Skeletal muscle cell (primary cell): Measurements from ENCODE around the gene PTGES3L.
A peak's percentile ranks its signal among the peaks of the same experiment; 100 is the strongest.
"Not testable (repeated sequence)": the region's sequence is repeated elsewhere in the genome, so short reads cannot be mapped to it uniquely, and the experiment has no call there.

ENCODE experiments used
- DNase-seq: peaks from one replicate; pipeline ENCODE4 v3.0.0-alpha.2; 2010; ENCODE audit warnings: low read depth
- H3K4me3 ChIP-seq: 2 replicates; pipeline ENCODE4 v1.5.1; 2011; ENCODE audit warnings: low read depth, mild to moderate bottlenecking, control low read depth, low read length, moderate library complexity

The PTGES3L gene

DNA sequence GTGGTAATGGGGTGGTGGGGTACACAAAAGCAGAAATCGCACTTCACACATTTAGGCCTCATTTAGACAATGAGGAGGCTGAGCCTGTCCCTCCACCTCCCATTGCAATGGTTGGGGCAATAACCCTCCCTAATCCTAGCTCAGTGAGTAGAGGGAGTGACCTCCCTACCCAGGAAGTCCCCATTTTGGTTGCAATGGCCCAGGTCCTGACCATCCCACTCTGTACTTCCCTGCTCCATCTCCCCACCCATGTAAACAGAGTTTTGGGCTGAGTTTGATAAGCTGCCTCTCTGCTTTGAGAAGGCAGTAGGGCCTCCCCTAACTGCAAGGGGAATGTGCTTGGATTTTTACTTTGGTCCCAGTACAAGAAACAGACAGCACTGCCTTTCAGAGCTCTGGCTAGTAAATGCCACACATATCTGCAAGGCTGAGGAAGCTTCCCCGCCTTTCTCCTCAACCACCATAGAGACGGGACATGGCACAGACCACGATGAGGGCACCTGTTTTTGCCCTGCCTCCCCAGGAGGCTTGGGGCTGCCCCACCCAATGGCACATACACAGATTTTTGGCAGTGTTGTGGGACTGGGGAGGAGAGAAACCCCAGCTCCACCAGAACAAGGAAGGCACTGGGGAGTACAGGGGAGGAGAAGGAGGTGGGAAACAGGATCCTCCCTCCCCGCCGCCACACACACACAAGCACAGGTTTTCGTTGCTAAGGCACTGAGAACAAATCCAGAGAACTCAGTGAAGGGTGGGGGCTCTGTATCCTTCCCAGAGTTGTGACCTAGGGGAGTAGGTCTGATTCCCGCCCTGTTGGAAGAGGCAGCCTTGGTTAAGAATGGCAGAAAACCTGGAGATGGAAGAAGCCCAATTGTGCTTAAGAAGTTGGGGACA lies 35.0 kb upstream of the PTGES3L start:
- DNase-seq: no peak
- H3K4me3 ChIP-seq: no peak overlapping the region

DNA sequence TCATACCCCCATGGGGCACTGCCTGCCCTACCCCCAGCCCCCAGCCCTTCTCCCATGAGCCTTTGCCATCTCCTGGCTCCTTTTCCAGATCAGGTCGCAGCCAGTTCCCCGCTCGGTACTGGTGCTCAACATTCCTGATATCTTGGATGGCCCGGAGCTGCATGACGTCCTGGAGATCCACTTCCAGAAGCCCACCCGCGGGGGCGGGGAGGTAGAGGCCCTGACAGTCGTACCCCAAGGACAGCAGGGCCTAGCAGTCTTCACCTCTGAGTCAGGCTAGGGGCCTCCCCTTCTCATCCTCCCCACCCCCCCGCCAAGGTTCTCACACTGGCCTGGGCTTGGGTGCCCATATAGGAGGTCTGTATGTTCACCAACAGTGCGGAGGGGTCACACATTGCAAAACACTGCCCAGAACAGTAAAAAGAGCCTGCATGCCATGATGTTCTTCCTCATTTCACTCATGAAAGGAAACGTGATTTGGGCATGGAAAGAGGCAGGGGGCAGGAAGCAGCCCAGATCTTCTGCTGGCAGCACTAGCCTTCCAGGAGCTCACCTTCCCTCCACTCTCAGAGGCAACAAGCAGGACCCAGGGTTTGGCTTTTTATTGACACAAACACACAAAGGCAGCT lies 34.3 kb upstream of the PTGES3L start:
- no peak for DNase-seq
- H3K4me3 ChIP-seq: no peak overlapping the region

DNA sequence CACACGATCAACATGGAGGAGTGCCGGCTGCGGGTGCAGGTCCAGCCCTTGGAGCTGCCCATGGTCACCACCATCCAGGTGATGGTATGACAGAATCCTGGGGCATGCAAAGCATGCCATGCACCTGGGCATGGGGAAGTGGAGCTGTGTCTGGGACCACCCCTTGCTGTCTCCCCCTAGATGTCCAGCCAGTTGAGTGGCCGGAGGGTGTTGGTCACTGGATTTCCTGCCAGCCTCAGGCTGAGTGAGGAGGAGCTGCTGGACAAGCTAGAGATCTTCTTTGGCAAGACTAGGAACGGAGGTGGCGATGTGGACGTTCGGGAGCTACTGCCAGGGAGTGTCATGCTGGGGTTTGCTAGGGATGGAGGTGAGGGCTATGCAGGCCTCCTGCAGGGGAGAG lies 33.4 kb upstream of the PTGES3L start:
- DNase-seq: no peak
- no peak overlapping the region for H3K4me3 ChIP-seq

- H3K4me3 ChIP-seq: no peak overlapping the region
- DNase-seq: no peak
Observed at GRCh38 chr17:43011728-43012472, 32.0 kb upstream of the PTGES3L start.

GRCh38 chr17:43010667-43011308 lies 30.9 kb upstream of the PTGES3L start:
- no peak for DNase-seq
- H3K4me3 ChIP-seq: no peak overlapping the region

DNA sequence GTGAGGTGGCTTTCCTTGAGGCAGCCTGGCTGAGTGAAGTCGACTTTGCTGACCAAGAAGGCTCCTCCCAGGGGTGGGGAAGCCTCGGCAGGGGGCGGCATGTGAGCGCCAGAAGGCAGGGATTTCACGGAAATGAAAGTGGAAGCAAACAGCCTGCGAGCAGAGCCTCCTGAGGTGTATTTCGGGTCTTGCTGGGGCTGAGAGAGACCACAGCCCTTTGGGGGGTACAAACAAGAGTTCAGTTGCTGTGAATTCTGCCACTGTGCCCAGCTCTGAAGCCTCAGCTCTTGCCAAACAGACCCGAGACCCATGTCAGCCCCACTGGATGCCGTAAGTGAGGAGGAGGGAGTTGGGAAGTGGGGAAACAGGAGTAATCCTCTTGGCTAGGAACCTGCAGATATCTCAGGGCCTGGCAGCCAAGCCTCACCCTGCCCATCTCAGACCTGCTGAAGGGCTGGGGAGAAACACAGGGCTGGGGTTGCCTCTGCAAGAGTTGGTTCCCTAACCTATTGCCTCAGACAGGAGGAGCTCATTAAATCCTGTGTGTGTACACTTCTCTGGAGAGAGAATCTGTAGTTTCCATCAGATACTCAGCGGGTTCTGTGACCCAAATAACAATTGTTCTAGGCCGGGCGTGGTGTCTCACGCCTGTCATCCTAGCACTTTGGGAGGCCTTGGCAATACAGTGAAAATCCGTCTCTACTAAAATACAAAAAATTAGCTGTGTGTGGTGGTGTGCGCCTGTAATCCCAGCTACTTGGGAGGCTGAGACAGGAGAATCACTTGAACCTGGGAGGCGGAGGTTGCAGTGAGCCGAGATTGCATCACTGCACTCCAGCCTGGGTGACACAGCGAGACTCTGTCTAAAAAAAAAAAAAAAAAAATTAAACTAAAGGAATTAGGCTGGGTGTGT lies 27.0 kb upstream of the PTGES3L start, which contains the start of gene IFI35:
Gene IFI35, plus strand, starts transcription at position 146 of the 913 bp plus-strand sequence. Its CDS starts 164 bp downstream, at position 310.
- peak; percentile 56 for DNase-seq
- peak within 1 kb of the TSS; percentile 62 for H3K4me3 ChIP-seq

GRCh38 chr17:43003542-43004172 lies 23.8 kb upstream of the PTGES3L start:
- no peak for DNase-seq

DNA sequence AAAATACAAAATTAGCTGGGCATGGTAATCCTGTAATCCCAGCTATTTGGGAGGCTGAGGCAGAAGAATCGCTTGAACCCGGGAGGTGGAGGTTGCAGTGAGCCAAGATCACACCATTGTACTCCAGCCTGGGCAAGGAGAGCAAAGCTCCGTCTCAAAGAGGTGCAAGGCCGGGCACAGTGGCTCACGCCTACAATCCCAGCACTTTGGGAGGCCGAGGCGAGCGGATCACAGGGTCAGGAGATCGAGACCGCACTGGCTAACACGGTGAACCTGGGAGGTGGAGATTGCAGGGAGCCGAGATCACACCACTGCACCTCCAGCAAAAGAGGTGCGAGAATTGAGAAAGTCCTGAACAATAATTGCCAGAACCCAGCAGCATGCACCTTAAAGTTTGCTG lies 21.0 kb upstream of the PTGES3L start:
- DNase-seq, H3K4me3 ChIP-seq: not testable (repeated sequence)

More at GRCh38 chr17:43003542-43004172, 23.8 kb upstream of the PTGES3L start:
- H3K4me3 ChIP-seq: no peak overlapping the region

DNA sequence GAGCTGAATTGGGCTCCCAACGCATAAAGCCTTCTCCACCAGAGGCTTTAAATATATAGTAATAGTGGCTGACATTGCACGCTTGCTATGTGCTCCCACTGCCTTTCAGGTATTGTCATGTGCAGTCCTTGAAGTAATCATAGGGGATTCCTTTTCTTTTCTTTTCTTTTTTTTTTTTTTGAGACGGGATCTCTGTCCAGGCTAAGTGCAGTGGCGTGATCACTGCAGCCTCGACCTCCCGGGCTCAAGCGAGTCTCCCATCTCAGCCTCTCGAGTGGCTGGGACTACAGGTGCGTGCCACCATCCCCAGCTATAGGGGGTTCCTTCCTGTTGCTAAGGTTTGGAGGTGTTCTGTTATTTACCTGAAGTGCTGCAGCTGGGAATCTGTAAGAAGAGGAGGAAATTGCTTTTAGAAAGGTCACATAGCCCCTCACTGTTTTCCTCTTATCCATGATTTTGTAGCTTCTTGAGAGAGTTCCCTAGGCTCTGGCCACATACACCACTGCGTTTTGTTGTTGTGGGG lies 19.2 kb upstream of the PTGES3L start:
- DNase-seq: no peak
- peak overlapping the region; percentile 88 for H3K4me3 ChIP-seq

DNA sequence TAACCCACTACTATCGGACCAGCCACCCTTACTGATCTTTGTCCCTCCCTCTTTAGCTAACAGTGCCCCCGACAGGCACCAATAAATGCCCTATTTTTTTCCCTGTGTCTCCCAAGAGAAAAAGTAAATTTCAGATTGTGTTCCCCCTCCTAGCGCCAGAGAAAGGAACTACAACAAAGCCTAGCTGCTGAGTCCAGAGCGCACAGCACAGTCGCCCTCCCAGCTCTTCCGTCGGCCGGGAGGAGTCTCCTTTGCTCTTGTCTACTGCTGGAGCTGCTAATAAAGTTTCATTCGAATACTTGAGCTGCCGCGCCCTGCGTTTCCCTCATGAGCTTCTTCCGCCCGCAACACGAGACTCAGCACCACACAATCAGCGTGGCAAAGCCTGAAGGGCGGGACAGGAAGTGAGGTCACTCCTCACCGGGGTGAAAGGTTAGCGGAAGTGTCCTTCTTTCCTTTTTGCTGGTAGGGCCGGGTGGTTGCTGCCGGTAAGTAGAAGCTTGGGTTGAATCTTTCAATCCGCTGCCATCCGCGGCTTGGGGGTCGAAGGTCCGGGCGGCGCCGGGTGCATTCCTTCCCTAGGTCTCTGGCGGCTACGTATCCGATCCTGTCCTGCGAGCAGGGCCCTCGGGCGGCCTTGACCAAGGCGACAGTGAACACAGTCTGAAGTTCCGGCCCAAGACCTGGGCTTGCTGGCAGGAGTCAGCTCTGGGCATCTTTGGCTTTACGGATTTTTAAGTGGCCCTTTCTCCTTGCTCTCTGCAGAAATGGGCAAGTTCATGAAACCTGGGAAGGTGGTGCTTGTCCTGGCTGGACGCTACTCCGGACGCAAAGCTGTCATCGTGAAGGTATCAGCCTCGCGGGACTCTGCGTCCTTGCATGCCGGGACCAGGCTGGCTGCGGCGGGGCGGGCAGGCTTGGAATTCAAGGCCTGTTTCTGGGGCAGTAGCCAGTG lies 18.4 kb upstream of the PTGES3L start, which contains the start of gene RPL27:
Gene RPL27, plus strand, starts transcription at position 436 of the 955 bp plus-strand sequence. Its CDS starts 332 bp downstream, at position 768.
- H3K4me3 ChIP-seq: peak within 1 kb of the TSS; percentile 88

DNA sequence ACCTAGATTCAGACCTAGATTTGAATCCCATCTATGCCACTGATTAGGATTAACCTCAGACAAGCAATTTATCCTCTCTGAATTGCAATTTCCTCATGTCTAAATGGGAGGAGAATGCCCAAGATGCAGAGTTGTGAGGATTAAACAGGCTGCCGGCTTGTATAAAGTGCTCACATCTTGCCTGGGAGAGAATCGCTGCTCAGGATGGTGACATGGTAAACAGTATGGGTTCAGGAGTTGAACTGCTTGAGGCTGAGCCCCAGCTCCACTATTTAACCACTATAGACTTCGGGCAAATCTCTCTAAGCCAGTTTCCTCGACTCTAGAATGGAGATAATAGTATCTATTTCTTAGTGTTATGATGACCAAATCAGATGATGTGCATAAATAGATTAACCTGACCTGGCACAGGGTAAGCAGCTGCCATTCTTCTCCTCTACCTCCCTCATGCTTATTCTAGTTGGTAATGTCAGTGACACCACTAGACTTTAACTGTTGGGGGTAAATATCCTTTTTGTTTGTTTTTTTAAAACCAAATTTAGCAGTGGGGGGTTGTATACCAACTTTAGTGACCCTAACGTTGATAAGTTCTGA lies 17.6 kb upstream of the PTGES3L start:
- peak overlapping the region; percentile 36 for H3K4me3 ChIP-seq
- DNase-seq: no peak

More for the DNA sequence above, 18.4 kb upstream of the PTGES3L start, which contains the start of gene RPL27:
- DNase-seq: peak; percentile 100

DNA sequence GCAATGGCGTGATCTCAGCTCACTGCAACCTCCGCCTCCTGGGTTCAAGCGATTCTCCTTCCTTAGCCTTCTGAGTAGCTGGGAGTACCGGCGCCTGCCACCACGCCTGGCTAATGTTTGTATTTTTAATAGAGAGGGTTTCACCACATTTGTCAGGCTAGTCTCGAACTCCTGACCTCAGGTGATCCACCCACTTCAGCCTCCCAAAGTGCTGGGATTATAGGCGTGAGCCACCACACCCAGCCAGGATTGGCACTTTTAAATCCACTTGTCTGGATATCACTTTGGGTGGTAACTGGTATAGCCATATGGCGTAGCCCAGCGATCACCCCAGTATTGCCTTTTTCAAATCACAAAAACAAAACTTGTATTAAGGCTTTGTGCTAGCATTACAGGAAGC lies 14.0 kb upstream of the PTGES3L start:
- DNase-seq, H3K4me3 ChIP-seq: not testable (repeated sequence)

DNA sequence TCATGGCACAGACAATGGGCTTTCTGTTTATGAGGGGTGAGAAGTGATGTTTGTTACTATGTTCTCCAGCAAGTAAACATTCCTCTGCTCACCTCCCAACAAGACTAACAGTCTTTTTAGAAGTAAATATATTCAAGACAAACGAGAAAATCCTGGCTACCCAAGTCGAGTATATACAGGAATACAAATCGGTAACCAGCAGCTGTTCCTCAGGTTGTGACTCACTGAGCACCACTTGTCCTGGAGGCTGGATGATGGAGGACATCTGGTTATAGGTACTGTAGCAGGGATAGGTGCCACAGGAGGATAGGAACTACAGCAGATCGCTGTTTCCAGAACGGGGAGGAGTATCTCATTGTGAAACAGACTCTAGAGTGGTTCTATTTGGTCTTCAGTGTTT lies 13.0 kb upstream of the PTGES3L start:
- DNase-seq: no peak

DNA sequence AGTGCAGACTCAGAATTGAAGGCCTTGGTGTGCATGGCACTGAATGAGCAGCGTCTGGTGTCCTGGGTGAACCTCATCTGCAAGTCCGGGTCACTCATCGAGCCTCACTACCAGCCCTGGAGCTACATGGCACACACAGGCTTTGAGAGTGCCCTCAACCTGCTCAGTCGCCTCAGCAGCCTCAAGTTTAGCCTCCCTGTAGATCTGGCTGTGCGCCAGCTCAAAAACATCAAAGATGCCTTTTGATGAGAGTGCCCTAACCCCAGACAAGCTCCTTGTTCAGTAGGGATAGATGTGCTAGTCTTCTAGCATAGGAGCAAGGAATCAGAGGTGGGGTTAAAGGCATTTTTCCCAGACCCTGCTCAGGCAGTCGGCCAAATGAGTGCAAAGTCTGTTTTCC lies 11.6 kb upstream of the PTGES3L start:
- no peak overlapping the region for H3K4me3 ChIP-seq
- DNase-seq: no peak

More for the DNA sequence above, 13.0 kb upstream of the PTGES3L start:
- no peak overlapping the region for H3K4me3 ChIP-seq

GRCh38 chr17:42989726-42990652 lies 10.1 kb upstream of the PTGES3L start:
- H3K4me3 ChIP-seq: no peak overlapping the region
- no peak for DNase-seq
